Measurements from ENCODE around the gene ANO1. TPM values are rescaled to one million over a fixed set of nuclear protein-coding genes. Genes with fewer than 3 reads are reported as not detected.

The ANO1 gene
- total RNA-seq, 1 experiment from 2014 or later, result 10.9 TPM

DNA sequence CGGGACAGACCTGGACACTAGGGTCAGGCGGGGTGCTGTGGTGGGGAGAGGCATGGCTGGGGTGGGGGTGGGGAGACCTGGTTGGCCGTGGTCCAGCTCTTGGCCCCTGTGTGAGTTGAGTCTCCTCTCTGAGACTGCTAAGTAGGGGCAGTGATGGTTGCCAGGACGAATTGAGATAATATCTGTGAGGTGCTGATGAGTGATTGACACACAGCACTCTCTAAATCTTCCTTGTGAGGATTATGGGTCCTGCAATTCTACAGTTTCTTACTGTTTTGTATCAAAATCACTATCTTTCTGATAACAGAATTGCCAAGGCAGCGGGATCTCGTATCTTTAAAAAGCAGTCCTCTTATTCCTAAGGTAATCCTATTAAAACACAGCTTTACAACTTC lies 128.9 kb downstream of the ANO1 start:
- DNase-seq, result no peak
- H2BK120ac ChIP-seq (ENCODE audit: low read depth, low read length, poor library complexity, severe bottlenecking), result no peak overlapping the region
- Mint-ChIP-seq H3K4me3 (no peak overlapping the region), H3K27me3 (ENCODE audit: low read depth) (no peaks in the 10 kb centered on the region), H3K27ac (no peak overlapping the region), H3K36me3 (ENCODE audit: insufficient read depth in 1 of 3, low read depth in 3 of 3) (peaks cover 27 to 53% (median 47%) of the 10 kb centered on the region in 3 experiments), H3K9me3 (no peaks in the 10 kb centered on the region), H3K4me1 (peaks cover 37 to 42% of the 10 kb centered on the region in 2 experiments)
- no peak overlapping the region for H2BK20ac ChIP-seq (ENCODE audit: low read depth, low read length, poor library complexity, severe bottlenecking)
- no peak overlapping the region for H3K27ac ChIP-seq (ENCODE audit: insufficient read length, low read depth, low read length)
- H4K20me1 ChIP-seq (ENCODE audit: control insufficient read depth, insufficient read depth, insufficient read length), result peaks cover 3% of the 10 kb centered on the region
- H3K18ac ChIP-seq (ENCODE audit: insufficient read length, low read depth, low read length), result no peak overlapping the region
- no peak overlapping the region for H3K4ac ChIP-seq (ENCODE audit: low read depth, low read length)
- peaks cover 17% of the 10 kb centered on the region for H3K79me2 ChIP-seq (ENCODE audit: insufficient read depth, low read length)
- H3K27me3 ChIP-seq (ENCODE audit: insufficient read depth, low read length), result no peaks in the 10 kb centered on the region
- H3K9me3 ChIP-seq (ENCODE audit: control insufficient read depth, low read depth, low read length), result no peaks in the 10 kb centered on the region
- H3K4me1 ChIP-seq (ENCODE audit: insufficient read depth, low read length), result peaks cover 3% of the 10 kb centered on the region; the same call in 1 of the 2 replicates
- H3K14ac ChIP-seq (ENCODE audit: insufficient read depth, low read length), result no peak overlapping the region
- H4K8ac ChIP-seq (replicated peaks; ENCODE audit: insufficient read length, low read depth, low read length), result no peak overlapping the region
- no peak overlapping the region for H2BK12ac ChIP-seq (ENCODE audit: insufficient read length, low read depth, low read length)
- peaks cover 9% of the 10 kb centered on the region for H3K79me1 ChIP-seq (ENCODE audit: insufficient read depth, low read depth, low read length, poor library complexity, severe bottlenecking)
- no peak overlapping the region for H3K9ac ChIP-seq (ENCODE audit: extremely low read depth, insufficient read length, low read length)
- TF ChIP-seq CTCF (conservative IDR thresholded peaks at IDR 0.05), result no peak
- no peak overlapping the region for H3K56ac ChIP-seq (ENCODE audit: insufficient read length, low read depth, low read length)
- no peak overlapping the region for H3K23ac ChIP-seq (ENCODE audit: insufficient read length, low read depth, low read length)
- no peak overlapping the region for H2BK5ac ChIP-seq (ENCODE audit: insufficient read length, low read length)
- H3K23me2 ChIP-seq (ENCODE audit: insufficient read length, low read depth, low read length, poor library complexity, severe bottlenecking), result peaks cover 14% of the 10 kb centered on the region
- H2AFZ ChIP-seq (ENCODE audit: low read length), result no peak overlapping the region
- no peak overlapping the region for H2AK5ac ChIP-seq (ENCODE audit: insufficient read length, low read length)
- no peak overlapping the region for H2BK15ac ChIP-seq (ENCODE audit: low read depth, low read length)
- no CpG with 5 or more reads among the region's 6 CpGs for WGBS (ENCODE audit: extremely low coverage, insufficient read length, low lambda C conversion rate)
- H3K4me2 ChIP-seq (ENCODE audit: insufficient read depth, insufficient read length, low read length), result no peak overlapping the region
- no peak overlapping the region for H4K91ac ChIP-seq (ENCODE audit: insufficient read length, low read depth, low read length)
- no peak overlapping the region for H4K5ac ChIP-seq (ENCODE audit: insufficient read length, low read depth, low read length)
- no peak overlapping the region for H3T11ph ChIP-seq (ENCODE audit: low read length)

All from H9 (cell line).